OCI-LY7 (cell line): ENCODE results near the gene PARD6A. TPM values are rescaled to one million over a fixed set of nuclear protein-coding genes. Genes with fewer than 3 reads are reported as not detected.

Source experiments
- BruUV-seq: library from RNA; stranded (reverse); fragments of 400-500 nt; replicated peaks from 2 replicates; lab custom pipeline; 2021; lab: Mats Ljungman, UMichigan
- CTCF ChIA-PET: fragments of 300-600 bp; sonication (Branson Sonifier 250); formaldehyde crosslinking; loops from one replicate; lab custom pipeline; 2022; ENCODE audit warnings: antibody characterized with exemption; ENCODE audit not compliant: unreplicated experiment; lab: Charles Lee
- POLR2A ChIA-PET: fragments of 300-600 bp; sonication (Branson Sonifier 250); formaldehyde crosslinking; loops from one replicate; lab custom pipeline; 2022; ENCODE audit warnings: antibody characterized with exemption; lab: Charles Lee
- DNase-seq: peaks from one replicate; pipeline ENCODE4 v3.0.0-alpha.2; 2015; ENCODE audit warnings: low spot score
- H2AFZ ChIP-seq: fragments of 200-600 bp; sonication (generic), shearing (Covaris generic); 2 replicates; pipeline ENCODE4 v1.6.1; 2014; ENCODE audit warnings: mild to moderate bottlenecking, antibody characterized with exemption, low read length, moderate library complexity
- H3K27ac ChIP-seq: fragments of 200-600 bp; sonication (generic); 2 replicates; pipeline ENCODE4 v1.5.1; 2014; ENCODE audit warnings: mixed run types, low read depth, mild to moderate bottlenecking, moderate library complexity, low read length, inconsistent platforms; ENCODE audit not compliant: poor library complexity, severe bottlenecking
- H3K36me3 ChIP-seq: fragments of 200-600 bp; sonication (generic); 2 replicates; pipeline ENCODE4 v1.6.1; 2014; ENCODE audit warnings: mild to moderate bottlenecking, antibody characterized with exemption, low read length, moderate library complexity, mixed read lengths; ENCODE audit not compliant: insufficient read depth
- H3K4me1 ChIP-seq: fragments of 200-600 bp; sonication (generic); 2 replicates; pipeline ENCODE4 v1.5.1; 2014; ENCODE audit warnings: mild to moderate bottlenecking, low read length; ENCODE audit not compliant: insufficient read depth, poor library complexity, severe bottlenecking
- H3K4me2 ChIP-seq: fragments of 200-600 bp; sonication (generic); 2 replicates; pipeline ENCODE4 v1.6.1; 2014; ENCODE audit warnings: mild to moderate bottlenecking, low read length
- H3K4me3 ChIP-seq: fragments of 200-600 bp; sonication (generic); 2 replicates; pipeline ENCODE4 v1.5.1; 2014; ENCODE audit warnings: mild to moderate bottlenecking, low read depth, low read length; ENCODE audit not compliant: poor library complexity, severe bottlenecking
- H3K79me2 ChIP-seq: fragments of 200-600 bp; sonication (generic); 2 replicates; pipeline ENCODE4 v1.6.1; 2016; ENCODE audit warnings: low read depth, mild to moderate bottlenecking, low read length, moderate library complexity, mixed read lengths; ENCODE audit not compliant: insufficient read depth
- H3K9me2 ChIP-seq: fragments of 200-600 bp; sonication (generic); 2 replicates; pipeline ENCODE4 v1.6.1; 2016; ENCODE audit warnings: mild to moderate bottlenecking, low read length, mixed read lengths; ENCODE audit not compliant: insufficient read depth
- H3K9me3 ChIP-seq: fragments of 200-600 bp; sonication (generic); 2 replicates; pipeline ENCODE4 v1.6.1; 2014; ENCODE audit warnings: mild to moderate bottlenecking, mixed run types, low read length, mixed read lengths
- H4K20me1 ChIP-seq: fragments of 200-600 bp; sonication (generic); 2 replicates; pipeline ENCODE4 v1.6.1; 2014; ENCODE audit warnings: mild to moderate bottlenecking, antibody characterized with exemption, low read length, moderate library complexity, mixed read lengths; ENCODE audit not compliant: insufficient read depth
- EZH2phosphoT487 ChIP-seq: fragments of 200-600 bp; sonication (generic); IDR thresholded peaks from 2 replicates; pipeline ENCODE4 v1.6.1; 2018; ENCODE audit warnings: low read depth, borderline replicate concordance, mild to moderate bottlenecking, mixed run types, antibody characterized with exemption, low read length, moderate library complexity, mixed read lengths
- intact Hi-C: fragments of 100-400 bp; cut with micrococcal nuclease; formaldehyde crosslinking; loops from one replicate; pipeline ENCODE4 v1.10.0; 2022; ENCODE audit not compliant: unreplicated experiment
- total RNA-seq, 2 experiments: library from RNA; depleted of rRNA in 1 of 2; stranded (reverse); fragments of >200 nt in 1 of 2; shearing (Covaris generic) in 1 of 2; gene quantifications; 2 replicates each; pipeline ENCODE4 v1.2.3, GENCODE V29; 2014 to 2022
- TF ChIP-seq, protein P1 (sequence below): fragments of 200-600 bp; sonication (generic); conservative IDR thresholded peaks from 2 replicates; pipeline ENCODE4 v1.5.1; 2014; ENCODE audit warnings: mild to moderate bottlenecking, antibody characterized with exemption, low read length, moderate library complexity, mixed read lengths

The PARD6A gene
- total RNA-seq, 2 experiments from 2014 or later, result 14.0 to 23.3 TPM

- H3K4me3 ChIP-seq, result no peak overlapping the region
- peak; percentile 80 for DNase-seq
- no peaks in the 10 kb centered on the region for H4K20me1 ChIP-seq
- no peaks in the 10 kb centered on the region for H3K79me2 ChIP-seq
- intact Hi-C loops, result loop anchor here (1.0 to 10.0 kb wide), 3 partner anchors 143 to 372 kb away; no protein-coding TSS in a partner anchor
- H3K4me2 ChIP-seq, result no peak overlapping the region
- H3K27ac ChIP-seq, result no peak overlapping the region
- no peaks in the 10 kb centered on the region for H3K36me3 ChIP-seq
- H3K9me3 ChIP-seq, result no peaks in the 10 kb centered on the region
- CTCF ChIA-PET, result interaction anchor here (0.6 kb wide), 1 partner anchor 209 kb away, joined by 4 read pairs; no protein-coding TSS in a partner anchor
- TF ChIP-seq, protein P1, sequence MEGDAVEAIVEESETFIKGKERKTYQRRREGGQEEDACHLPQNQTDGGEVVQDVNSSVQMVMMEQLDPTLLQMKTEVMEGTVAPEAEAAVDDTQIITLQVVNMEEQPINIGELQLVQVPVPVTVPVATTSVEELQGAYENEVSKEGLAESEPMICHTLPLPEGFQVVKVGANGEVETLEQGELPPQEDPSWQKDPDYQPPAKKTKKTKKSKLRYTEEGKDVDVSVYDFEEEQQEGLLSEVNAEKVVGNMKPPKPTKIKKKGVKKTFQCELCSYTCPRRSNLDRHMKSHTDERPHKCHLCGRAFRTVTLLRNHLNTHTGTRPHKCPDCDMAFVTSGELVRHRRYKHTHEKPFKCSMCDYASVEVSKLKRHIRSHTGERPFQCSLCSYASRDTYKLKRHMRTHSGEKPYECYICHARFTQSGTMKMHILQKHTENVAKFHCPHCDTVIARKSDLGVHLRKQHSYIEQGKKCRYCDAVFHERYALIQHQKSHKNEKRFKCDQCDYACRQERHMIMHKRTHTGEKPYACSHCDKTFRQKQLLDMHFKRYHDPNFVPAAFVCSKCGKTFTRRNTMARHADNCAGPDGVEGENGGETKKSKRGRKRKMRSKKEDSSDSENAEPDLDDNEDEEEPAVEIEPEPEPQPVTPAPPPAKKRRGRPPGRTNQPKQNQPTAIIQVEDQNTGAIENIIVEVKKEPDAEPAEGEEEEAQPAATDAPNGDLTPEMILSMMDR, result peak; percentile 94
- TF ChIP-seq EZH2phosphoT487, result no peak
- H3K9me2 ChIP-seq, result no peaks in the 10 kb centered on the region
- POLR2A ChIA-PET, result interaction anchor here (0.5 kb wide), 1 partner anchor 34 kb away, joined by 4 read pairs; no protein-coding TSS in a partner anchor
- H2AFZ ChIP-seq, result no peak overlapping the region
- BruUV-seq, result no TSS peak
- H3K4me1 ChIP-seq, result peaks cover 16% of the 10 kb centered on the region
These were observed 12.2 kb downstream of the PARD6A start for GRCh38 chr16:67672739-67673662.

DNA sequence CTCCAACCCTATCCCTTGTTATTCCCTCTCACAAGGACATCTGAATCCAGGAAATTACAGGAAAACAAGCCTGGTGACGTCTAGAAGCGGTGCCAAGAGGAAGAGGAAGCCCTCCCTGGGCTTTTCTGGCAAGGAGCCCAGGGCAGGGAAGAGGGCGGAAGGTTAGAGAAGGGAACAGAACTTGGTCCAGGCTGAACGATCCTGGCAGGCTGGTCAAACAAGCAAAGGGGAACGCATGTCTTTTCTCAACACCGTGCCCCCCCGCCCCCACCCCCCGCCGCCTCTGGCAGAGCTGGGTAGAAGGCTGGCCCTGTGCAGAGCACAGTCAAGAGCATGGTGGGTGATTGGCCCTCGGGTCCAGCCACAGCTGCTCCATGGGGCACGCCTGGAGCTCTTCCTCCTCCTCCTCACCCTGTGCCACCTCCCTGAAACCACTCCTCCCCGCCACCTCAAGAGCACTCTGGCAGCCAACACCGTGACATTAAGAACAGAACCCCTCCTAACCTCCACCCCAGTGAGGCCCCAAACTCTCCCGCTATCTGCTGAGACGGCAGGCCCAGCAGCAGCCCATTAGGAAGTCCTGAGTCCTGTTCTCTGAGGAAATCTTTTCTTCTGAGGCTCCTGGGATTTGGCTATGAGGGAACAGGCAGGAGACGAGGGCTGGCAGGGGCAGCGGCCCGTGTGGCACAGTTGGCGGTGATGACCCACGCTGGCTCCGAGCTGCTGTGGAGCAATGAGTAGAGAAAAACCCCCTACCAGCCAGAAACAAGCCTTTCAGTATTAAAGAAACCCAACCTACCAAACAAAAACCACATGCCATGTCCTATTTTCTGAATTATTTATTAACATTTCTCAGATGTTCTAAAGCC lies 13.2 kb downstream of the PARD6A start:
- DNase-seq, result no peak
- TF ChIP-seq EZH2phosphoT487, result no peak
- TF ChIP-seq, protein P1, result no peak
- Histone ChIP-seq H3K9me3 (no peaks in the 10 kb centered on the region), H3K27ac (no peak overlapping the region), H3K4me3 (no peak overlapping the region), H4K20me1 (no peaks in the 10 kb centered on the region), H3K9me2 (no peaks in the 10 kb centered on the region), H3K79me2 (no peaks in the 10 kb centered on the region), H3K4me1 (peaks cover 6% of the 10 kb centered on the region), H3K4me2 (no peak overlapping the region), H2AFZ (no peak overlapping the region), H3K36me3 (no peaks in the 10 kb centered on the region)
- ChIA-PET POLR2A (no interaction called here), CTCF (interaction anchor here (0.6 kb wide), 1 partner anchor 210 kb away, joined by 4 read pairs; no protein-coding TSS in a partner anchor)
- BruUV-seq, result no TSS peak
- intact Hi-C loops, result loop anchor here (10.0 kb wide), 1 partner anchor 371 kb away; no protein-coding TSS in a partner anchor
